SK-N-SH (cell line): ENCODE measurements around the gene CIROP.

Experiments used
- MAX ChIP-seq: IDR thresholded peaks from 2 replicates; pipeline ENCODE4 v1.4.0; 2012; ENCODE audit warnings: low read depth
- ZBTB33 ChIP-seq: IDR thresholded peaks from 2 replicates; pipeline ENCODE4 v1.4.0; 2012; ENCODE audit warnings: low read depth, borderline replicate concordance

- no peak for TF ChIP-seq MAX
- TF ChIP-seq ZBTB33, result no peak
These were observed 26.8 kb downstream of the CIROP start for GRCh38 chr14:23077962-23078361.
